K562 (cell line): Measurements from ENCODE around the gene PAIP2. TPM values are rescaled to one million over a fixed set of nuclear protein-coding genes. Genes with fewer than 3 reads are reported as not detected.

ENCODE experiments used
- BRF2 ChIP-seq: IDR thresholded peaks from 3 replicates; pipeline ENCODE4 v1.6.1; 2011; ENCODE audit warnings: borderline replicate concordance, mild to moderate bottlenecking; ENCODE audit not compliant: insufficient read length, insufficient read depth
- CLOCK ChIP-seq: fragments of 250-450 bp; sonication (Bioruptor Pico); IDR thresholded peaks from 2 replicates; pipeline ENCODE4 v1.4.0; 2020; ENCODE audit warnings: mild to moderate bottlenecking, moderate library complexity, borderline replicate concordance
- ELF4 ChIP-seq: fragments of 450-650 bp; formaldehyde crosslinking; IDR thresholded peaks from 2 replicates; pipeline ENCODE4 v1.4.0; 2022; ENCODE audit warnings: missing genetic modification characterization
- KDM5B ChIP-seq: fragments of 200-600 bp; sonication (generic); IDR thresholded peaks from 2 replicates; pipeline ENCODE4 v1.6.1; 2012; ENCODE audit warnings: low read depth, mild to moderate bottlenecking, moderate library complexity, low read length, control low read depth, inconsistent platforms; ENCODE audit not compliant: insufficient replicate concordance
- NR4A1 ChIP-seq, 2 experiments: fragments of 250-450 bp in 1 of 2; fragments of 450-650 bp in 1 of 2; sonication (Bioruptor Pico) in 1 of 2; IDR thresholded peaks; 2 replicates each; pipeline versions ENCODE4 v1.4.0 to v1.6.1; 2016 to 2020; ENCODE audit warnings: mild to moderate bottlenecking in 2 of 2, missing compliant biosample characterization in 1 of 2, missing genetic modification characterization in 1 of 2, moderate library complexity in 1 of 2
- SIN3B ChIP-seq: fragments of 450-650 bp; IDR thresholded peaks from 2 replicates; pipeline ENCODE4 v1.6.1; 2017; ENCODE audit warnings: low read depth, mild to moderate bottlenecking, moderate library complexity
- SLC30A9 ChIP-seq: fragments of 250-450 bp; sonication (Bioruptor Pico); IDR thresholded peaks from 2 replicates; pipeline ENCODE4 v1.8.0; 2022; ENCODE audit warnings: mild to moderate bottlenecking, moderate library complexity
- ZFP91 ChIP-seq: sonication (generic); formaldehyde crosslinking; IDR thresholded peaks from 2 replicates; pipeline ENCODE4 v1.8.0; 2022; ENCODE audit warnings: mild to moderate bottlenecking, missing genetic modification reagents
- ZNF318 ChIP-seq, 2 experiments: fragments of 450-650 bp; IDR thresholded peaks; 2 replicates each; pipeline ENCODE4 v1.6.1; 2016; ENCODE audit warnings: mild to moderate bottlenecking in 2 of 2, borderline replicate concordance in 1 of 2, low read depth in 1 of 2, moderate library complexity in 1 of 2
- ZNF76 ChIP-seq: fragments of 250-450 bp; sonication (Bioruptor Pico); IDR thresholded peaks from 2 replicates; pipeline ENCODE4 v1.4.0; 2020; ENCODE audit warnings: mild to moderate bottlenecking, moderate library complexity, borderline replicate concordance
- ZNF77 ChIP-seq: fragments of 250-450 bp; sonication (Bioruptor Pico); IDR thresholded peaks from 2 replicates; pipeline ENCODE4 v1.5.0; 2020
- polyA plus RNA-seq, 8 experiments: library from polyadenylated mRNA; depleted of rRNA in 4 of 8; stranded (reverse) in 5 of 8; unstranded in 3 of 8; fragments of >200 nt; fragmentation: Nextera tagmentation in 2 of 8; fragmentation: Illumina TruSeq in 1 of 8; extraction: Ambion mirVana in 2 of 8; extraction: Trizol in 1 of 8; gene quantifications; 2 replicates each; pipeline versions ENCODE4 v1.2.1 to v1.2.3, GENCODE V29; 2011 to 2014; ENCODE audit warnings: inconsistent platforms in 1 of 8, missing spikeins in 1 of 8
- total RNA-seq, 7 experiments: library from RNA; depleted of rRNA in 6 of 7; stranded (reverse); fragments of >200 nt in 6 of 7; fragmentation: Illumina TruSeq in 2 of 7; extraction: Trizol in 2 of 7; gene quantifications; 2 replicates each; pipeline versions ENCODE4 v1.2.1 to v1.2.3, GENCODE V29; 2011 to 2021; ENCODE audit warnings: low replicate concordance in 1 of 7

The PAIP2 gene
- total and polyA plus RNA-seq, 9 of the 15 experiments (the other 6 are each of a cell fraction or from before 2014, with no cell fraction given), result 78.3 to 187 (median 128) TPM

GRCh38 chr5:139341689-139342422 is at the start of gene PAIP2 (continued):
- no peak for TF ChIP-seq BRF2
- no peak for TF ChIP-seq ZFP91 (CRISPR knock-in tag)
- TF ChIP-seq NR4A1 (CRISPR knock-in tag; IDR thresholded peaks at IDR 0.05), result no peak
- TF ChIP-seq NR4A1 (tag; IDR thresholded peaks at IDR 0.05), result no peak
- no peak for TF ChIP-seq CLOCK
- TF ChIP-seq SIN3B, result peak; percentile 47; the same call in 1 of the 2 replicates
- TF ChIP-seq SLC30A9 (CRISPR knock-in tag), result no peak
- no peak for TF ChIP-seq ZNF77 (CRISPR knock-in tag)
- no peak for TF ChIP-seq ZNF76 (CRISPR knock-in tag)
- peak; percentile 78 for TF ChIP-seq KDM5B
- TF ChIP-seq ZNF318 (IDR thresholded peaks at IDR 0.05; ENCODE audit: borderline replicate concordance in 1 of 2, low read depth in 1 of 2), result no peak; a peak in 1 of 4 replicates
- peak; percentile 82 for TF ChIP-seq ELF4 (CRISPR knock-in tag)
